Vagina (tissue), 2 donors: Measurements from ENCODE around the gene CREB3L2. TPM values are rescaled to one million over a fixed set of nuclear protein-coding genes. Genes with fewer than 3 reads are reported as not detected.

Experiments used
- DNase-seq, 2 donors: peaks; one replicate each; pipeline ENCODE4 v3.0.0-alpha.2; 2017; ENCODE audit errors: extremely low spot score in 2 of 2
- H3K27ac ChIP-seq: fragments of 200-600 bp; sonication (generic); one replicate; pipeline ENCODE4 v1.5.1; 2019
- H3K27me3 ChIP-seq: fragments of 200-600 bp; sonication (generic); one replicate; pipeline ENCODE4 v1.5.1; 2019
- H3K36me3 ChIP-seq, 2 donors: fragments of 200-600 bp; sonication (generic); one replicate each; pipeline ENCODE4 v1.5.1; 2017 to 2019
- H3K4me1 ChIP-seq: fragments of 200-600 bp; sonication (generic); one replicate; pipeline ENCODE4 v1.5.1; 2019
- H3K4me3 ChIP-seq, 2 donors: fragments of 200-600 bp; sonication (generic); 1 replicate in 1 of 2; 2 replicates in 1 of 2; pipeline ENCODE4 v1.5.1; 2016 to 2019
- H3K9me3 ChIP-seq: fragments of 200-600 bp; sonication (generic); one replicate; pipeline ENCODE4 v1.5.1; 2019
- POLR2A ChIP-seq, 2 donors: fragments of 450-650 bp; IDR thresholded peaks; one replicate each; pipeline ENCODE4 v1.6.1; 2017; ENCODE audit warnings: antibody characterized with exemption in 2 of 2, mild to moderate bottlenecking in 2 of 2, moderate library complexity in 2 of 2
- POLR2AphosphoS5 ChIP-seq, 2 donors: sonication (generic); formaldehyde crosslinking; IDR thresholded peaks; one replicate each; pipeline ENCODE4 v1.9.0; 2017; ENCODE audit warnings: antibody characterized with exemption in 2 of 2, mild to moderate bottlenecking in 2 of 2, low read depth in 1 of 2; ENCODE audit not compliant: insufficient read depth in 1 of 2
- intact Hi-C: fragments of 100-400 bp; cut with DNase I; formaldehyde crosslinking; loops from one replicate; pipeline ENCODE4 v1.15.1; 2023
- total RNA-seq: library from RNA; depleted of rRNA; stranded (reverse); fragments of >200 nt; gene quantifications from one replicate; pipeline ENCODE4 v1.2.3, GENCODE V29; 2016
- TF ChIP-seq, protein P1 (sequence below), 3 experiments: fragments of 450-650 bp in 2 of 3; fragments of 200-600 bp in 1 of 3; sonication (generic) in 1 of 3; IDR thresholded peaks; one replicate each; pipeline ENCODE4 v1.5.1; 2017 to 2019; ENCODE audit warnings: antibody characterized with exemption in 3 of 3, mild to moderate bottlenecking in 2 of 3, moderate library complexity in 2 of 3

Gene CREB3L2
- total RNA-seq, 1 donor from 2014 or later = 28.7 TPM

- intact Hi-C loops = no loop called here
- Histone ChIP-seq H3K36me3 (no peaks in the 10 kb centered on the region), H3K27me3 (no peaks in the 10 kb centered on the region), H3K9me3 (no peaks in the 10 kb centered on the region), H3K4me3 (no peak overlapping the region), H3K27ac (no peak overlapping the region), H3K4me1 (peaks cover 10% of the 10 kb centered on the region)
- TF ChIP-seq POLR2AphosphoS5 (IDR thresholded peaks at IDR 0.05; ENCODE audit: insufficient read depth in 1 of 2, low read depth in 1 of 2) (no peak), POLR2A (IDR thresholded peaks at IDR 0.05) (no peak)
- TF ChIP-seq, protein P1, sequence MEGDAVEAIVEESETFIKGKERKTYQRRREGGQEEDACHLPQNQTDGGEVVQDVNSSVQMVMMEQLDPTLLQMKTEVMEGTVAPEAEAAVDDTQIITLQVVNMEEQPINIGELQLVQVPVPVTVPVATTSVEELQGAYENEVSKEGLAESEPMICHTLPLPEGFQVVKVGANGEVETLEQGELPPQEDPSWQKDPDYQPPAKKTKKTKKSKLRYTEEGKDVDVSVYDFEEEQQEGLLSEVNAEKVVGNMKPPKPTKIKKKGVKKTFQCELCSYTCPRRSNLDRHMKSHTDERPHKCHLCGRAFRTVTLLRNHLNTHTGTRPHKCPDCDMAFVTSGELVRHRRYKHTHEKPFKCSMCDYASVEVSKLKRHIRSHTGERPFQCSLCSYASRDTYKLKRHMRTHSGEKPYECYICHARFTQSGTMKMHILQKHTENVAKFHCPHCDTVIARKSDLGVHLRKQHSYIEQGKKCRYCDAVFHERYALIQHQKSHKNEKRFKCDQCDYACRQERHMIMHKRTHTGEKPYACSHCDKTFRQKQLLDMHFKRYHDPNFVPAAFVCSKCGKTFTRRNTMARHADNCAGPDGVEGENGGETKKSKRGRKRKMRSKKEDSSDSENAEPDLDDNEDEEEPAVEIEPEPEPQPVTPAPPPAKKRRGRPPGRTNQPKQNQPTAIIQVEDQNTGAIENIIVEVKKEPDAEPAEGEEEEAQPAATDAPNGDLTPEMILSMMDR (IDR thresholded peaks at IDR 0.05) = no peak
- no peak for DNase-seq
Measured at GRCh38 chr7:137850571-137850970, 151.3 kb downstream of the CREB3L2 start.

- TF ChIP-seq, protein P1 (IDR thresholded peaks at IDR 0.05) = no peak
- TF ChIP-seq POLR2AphosphoS5 (IDR thresholded peaks at IDR 0.05; ENCODE audit: insufficient read depth in 1 of 2, low read depth in 1 of 2) (no peak), POLR2A (IDR thresholded peaks at IDR 0.05) (no peak)
- no peaks in the 10 kb centered on the region for H3K36me3 ChIP-seq
- H3K4me1 ChIP-seq = peaks cover 10% of the 10 kb centered on the region
- no peak overlapping the region for H3K4me3 ChIP-seq
- H3K27ac ChIP-seq = no peak overlapping the region
- H3K9me3 ChIP-seq = no peaks in the 10 kb centered on the region
- no peaks in the 10 kb centered on the region for H3K27me3 ChIP-seq
- intact Hi-C loops = no loop called here
- no peak for DNase-seq
Measured at GRCh38 chr7:137848095-137848494, 153.8 kb downstream of the CREB3L2 start.

- TF ChIP-seq POLR2A (IDR thresholded peaks at IDR 0.05) (no peak), POLR2AphosphoS5 (IDR thresholded peaks at IDR 0.05; ENCODE audit: insufficient read depth in 1 of 2, low read depth in 1 of 2) (no peak)
- TF ChIP-seq, protein P1 (IDR thresholded peaks at IDR 0.05) = no peak
- Histone ChIP-seq H3K9me3 (no peaks in the 10 kb centered on the region), H3K36me3 (no peaks in the 10 kb centered on the region), H3K27ac (no peak overlapping the region), H3K4me1 (peaks cover 10% of the 10 kb centered on the region), H3K4me3 (peak overlapping the region; percentile 37 to 60), H3K27me3 (no peaks in the 10 kb centered on the region)
- no peak for DNase-seq
- intact Hi-C loops = no loop called here
Measured at GRCh38 chr7:137847568-137848050, 154.3 kb downstream of the CREB3L2 start.

DNA sequence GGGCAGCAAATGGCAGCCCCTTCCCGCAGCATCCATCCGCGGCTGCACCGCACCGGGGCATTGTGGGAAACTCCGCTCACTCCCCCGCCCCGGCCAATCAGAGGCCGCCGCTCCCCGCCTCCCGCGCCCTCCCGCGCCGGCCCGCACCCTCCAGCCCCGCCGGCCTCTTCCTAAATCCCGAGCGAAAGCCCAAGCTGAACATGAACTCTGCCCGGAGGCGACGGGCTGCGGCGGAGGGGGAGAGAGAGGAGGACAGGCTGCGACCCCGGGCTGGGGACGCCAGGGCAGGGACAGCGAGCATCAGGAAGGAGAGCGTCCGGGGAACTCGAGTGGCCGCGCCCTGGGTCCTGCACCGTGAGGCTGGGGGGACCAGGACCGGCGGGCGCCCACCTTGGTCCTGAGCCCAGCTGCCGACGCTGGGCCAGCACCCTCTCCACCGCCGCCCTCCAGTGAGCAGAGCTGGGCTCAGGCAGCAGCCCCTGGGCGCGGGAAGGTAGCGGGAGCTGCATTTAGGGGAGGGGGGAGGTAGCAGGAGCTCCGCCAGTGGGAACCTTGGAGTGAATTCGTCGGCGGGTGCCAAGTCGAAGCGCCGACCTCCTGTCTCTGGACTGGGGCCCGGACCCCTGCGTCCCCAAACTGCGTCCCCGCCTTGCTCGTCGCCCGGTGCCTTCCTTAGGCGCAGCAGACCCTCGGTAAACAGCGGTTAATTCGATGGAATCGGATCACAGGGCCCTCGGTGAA is 154.9 kb downstream of the CREB3L2 start, which contains the start of gene DGKI:
DGKI (minus strand) TSS at position 148 of the 741 bp plus-strand sequence.
- intact Hi-C loops = no loop called here
- TF ChIP-seq, protein P1 (IDR thresholded peaks at IDR 0.05) = no peak
- TF ChIP-seq POLR2AphosphoS5 (IDR thresholded peaks at IDR 0.05; ENCODE audit: insufficient read depth in 1 of 2, low read depth in 1 of 2) = peak in 1 of 2 donors; percentile 14
- no peak for DNase-seq
- H3K4me3 ChIP-seq = peak within 1 kb of the TSS; percentile 37 to 60
- no peaks in the 10 kb centered on the region for H3K36me3 ChIP-seq
- no peaks in the 10 kb centered on the region for H3K27me3 ChIP-seq
- no peaks in the 10 kb centered on the region for H3K9me3 ChIP-seq
- peaks cover 10% of the 10 kb centered on the region for H3K4me1 ChIP-seq
- no peak within 1 kb of the TSS for H3K27ac ChIP-seq

- H3K9me3 ChIP-seq = no peaks in the 10 kb centered on the region
- DNase-seq = no peak
- no peak overlapping the region for H3K27ac ChIP-seq
- intact Hi-C loops = no loop called here
- H3K27me3 ChIP-seq = no peaks in the 10 kb centered on the region
- peak overlapping the region; percentile 37 to 60 for H3K4me3 ChIP-seq
- H3K36me3 ChIP-seq = no peaks in the 10 kb centered on the region
- no peak for TF ChIP-seq POLR2AphosphoS5 (IDR thresholded peaks at IDR 0.05; ENCODE audit: insufficient read depth in 1 of 2, low read depth in 1 of 2)
- TF ChIP-seq POLR2A (IDR thresholded peaks at IDR 0.05) = no peak
- TF ChIP-seq, protein P1 (IDR thresholded peaks at IDR 0.05) = no peak
- H3K4me1 ChIP-seq = peaks cover 10% of the 10 kb centered on the region
Measured at GRCh38 chr7:137846549-137846826, 155.4 kb downstream of the CREB3L2 start.
